ENCODE measurements around the gene PLCL1.

GRCh38 chr2:198129609-198130008, 325.2 kb downstream of the PLCL1 start:
- TF ChIP-seq POLR2AphosphoS5 (IDR thresholded peaks at IDR 0.05; ENCODE audit: borderline replicate concordance, low read depth, low read length) = no peak
- TF ChIP-seq EZH2 (IDR thresholded peaks at IDR 0.05) = no peak
- TF ChIP-seq FOXP2 (optimal IDR thresholded peaks at IDR 0.05; ENCODE audit: control extremely low read depth, extremely low read length, insufficient read depth) = no peak

Measured in SK-N-MC (cell line).